Right lobe of liver (tissue), 6 donors: Measurements from ENCODE around the gene LTB. TPM values are rescaled to one million over a fixed set of nuclear protein-coding genes. Genes with fewer than 3 reads are reported as not detected.

Experiments used
- ATAC-seq, 4 donors: fragments of 200-7000 bp; cut with Tn5 transposase; one replicate each; pipeline ENCODE4 v1.9.1; 2020; ENCODE audit warnings: mild to moderate bottlenecking in 4 of 4, moderate library complexity in 4 of 4
- DNase-seq, 3 donors: peaks; one replicate each; pipeline ENCODE4 v3.0.0-alpha.2; 2020
- H3K27ac ChIP-seq, 3 donors: fragments of 200-600 bp; one replicate each; pipeline ENCODE4 v1.8.0; 2022
- H3K27me3 ChIP-seq, 2 donors: fragments of 200-600 bp; one replicate each; pipeline ENCODE4 v1.8.0; 2022
- H3K36me3 ChIP-seq, 4 donors: fragments of 200-600 bp; sonication (generic) in 1 of 4; one replicate each; pipeline versions ENCODE4 v1.5.1 to v1.8.0; 2017 to 2022; ENCODE audit warnings: control low read depth in 1 of 4
- H3K4me1 ChIP-seq, 4 donors: fragments of 200-600 bp; sonication (generic) in 1 of 4; one replicate each; pipeline versions ENCODE4 v1.5.1 to v1.8.0; 2017 to 2022; ENCODE audit warnings: control low read depth in 1 of 4
- H3K4me3 ChIP-seq, 3 donors: fragments of 200-600 bp; one replicate each; pipeline ENCODE4 v1.8.0; 2022
- H3K9me3 ChIP-seq, 4 donors: fragments of 200-600 bp; sonication (generic) in 1 of 4; one replicate each; pipeline versions ENCODE4 v1.5.1 to v1.8.0; 2017 to 2022; ENCODE audit warnings: control low read depth in 1 of 4
- CTCF ChIP-seq, 4 donors: fragments of 200-600 bp in 3 of 4; fragments of 450-650 bp in 1 of 4; IDR thresholded peaks; one replicate each; pipeline versions ENCODE4 v1.5.1 to v1.8.0; 2016 to 2022; ENCODE audit warnings: antibody characterized with exemption in 4 of 4, mild to moderate bottlenecking in 2 of 4
- POLR2A ChIP-seq: fragments of 450-650 bp; IDR thresholded peaks from one replicate; pipeline ENCODE4 v1.6.1; 2017; ENCODE audit warnings: antibody characterized with exemption, mild to moderate bottlenecking
- WGBS: methylation state at CpG from one replicate; pipeline ENCODE4 v1.1.6; 2018; ENCODE audit warnings: low coverage, low lambda C conversion rate; ENCODE audit not compliant: insufficient coverage; ENCODE audit errors: missing lambda C conversion rate; 5-methylcytosine and 5-hydroxymethylcytosine counted together
- intact Hi-C, 2 donors: fragments of 100-400 bp; cut with DNase I; formaldehyde crosslinking; loops; one replicate each; pipeline versions ENCODE4 v1.11.2 to v1.14.1; 2022
- total RNA-seq, 6 experiments: library from RNA; depleted of rRNA in 2 of 6; stranded (reverse); fragments of >200 nt in 2 of 6; fragmentation: NEBNext Ultra II Directional in 3 of 6; extraction: Animal tissue kit (Norgen Biotek cat#: 25700) in 3 of 6; gene quantifications; one replicate each; pipeline versions ENCODE4 v1.1.0 to v1.2.4, GENCODE V29; 2016 to 2023
- donor health status: DM: no; HTN: yes; CAD: no.
- donor health status: DM: no; HTN: no; CAD: no.
- donor health status: DM: no; HTN: no; CAD: no.
- donor health status: DM: no; HTN: yes; CAD: no.
- donor health status: DM: no; HTN: yes; CAD: no.

The LTB gene
- total RNA-seq, 6 experiments from 2014 or later, result 0.28 to 2.2 (median 0.62) TPM

- no peak overlapping the region for H3K27ac ChIP-seq
- no peak for TF ChIP-seq POLR2A
- no peak for TF ChIP-seq CTCF (IDR thresholded peaks at IDR 0.05)
- intact Hi-C loops, result no loop called here
- ATAC-seq, result no peak
- no peak overlapping the region for H3K4me3 ChIP-seq
- H3K4me1 ChIP-seq, result peaks cover 0 to under 1% (median 0%) of the 10 kb centered on the region in 4 donors
- WGBS, result 94% methylated on average over 7 of the region's 7 CpGs
- no peak for DNase-seq
- peaks cover 17 to 95% (median 56%) of the 10 kb centered on the region in 4 donors for H3K36me3 ChIP-seq
- no peaks in the 10 kb centered on the region for H3K27me3 ChIP-seq
- no peaks in the 10 kb centered on the region for H3K9me3 ChIP-seq
These were observed 46.8 kb upstream of the LTB start for GRCh38 chr6:31629014-31629413.

- Histone ChIP-seq H3K9me3 (no peaks in the 10 kb centered on the region), H3K27me3 (no peaks in the 10 kb centered on the region), H3K4me1 (no peaks in the 10 kb centered on the region), H3K27ac (no peak overlapping the region), H3K36me3 (peaks cover 17 to 96% (median 54%) of the 10 kb centered on the region in 4 donors), H3K4me3 (no peak overlapping the region)
- TF ChIP-seq CTCF (IDR thresholded peaks at IDR 0.05) (no peak), POLR2A (no peak)
- ATAC-seq (no peak), DNase-seq (no peak)
- WGBS, result 95% methylated on average over 12 of the region's 19 CpGs
- intact Hi-C loops, result no loop called here
These were observed 45.6 kb upstream of the LTB start for GRCh38 chr6:31627690-31628287.

- intact Hi-C loops, result no loop called here
- no peak for TF ChIP-seq CTCF (IDR thresholded peaks at IDR 0.05)
- no peak for TF ChIP-seq POLR2A
- WGBS, result 93% methylated on average over 5 of the region's 10 CpGs
- H3K27me3 ChIP-seq, result no peaks in the 10 kb centered on the region
- H3K4me3 ChIP-seq, result no peak overlapping the region
- H3K4me1 ChIP-seq, result peaks cover 0 to 4% (median under 1%) of the 10 kb centered on the region in 4 donors
- no peak for ATAC-seq
- H3K9me3 ChIP-seq, result no peaks in the 10 kb centered on the region
- no peak for DNase-seq
- peaks cover 17 to 88% (median 54%) of the 10 kb centered on the region in 4 donors for H3K36me3 ChIP-seq
- H3K27ac ChIP-seq, result no peak overlapping the region
These were observed 44.7 kb upstream of the LTB start for GRCh38 chr6:31626952-31627351.

GRCh38 chr6:31624070-31624469 lies 41.8 kb upstream of the LTB start:
- intact Hi-C loops, result no loop called here
- Histone ChIP-seq H3K9me3 (no peaks in the 10 kb centered on the region), H3K36me3 (peaks cover 12 to 59% (median 37%) of the 10 kb centered on the region in 4 donors), H3K4me3 (no peak overlapping the region), H3K27ac (no peak overlapping the region), H3K4me1 (peaks cover 0 to 8% (median 4%) of the 10 kb centered on the region in 4 donors), H3K27me3 (no peaks in the 10 kb centered on the region)
- no peak for ATAC-seq
- no CpG with 5 or more reads among the region's 10 CpGs for WGBS
- no peak for DNase-seq
- TF ChIP-seq POLR2A (no peak), CTCF (IDR thresholded peaks at IDR 0.05) (no peak)
